Measurements from ENCODE around the gene ASPN.

ASPN gene

DNA sequence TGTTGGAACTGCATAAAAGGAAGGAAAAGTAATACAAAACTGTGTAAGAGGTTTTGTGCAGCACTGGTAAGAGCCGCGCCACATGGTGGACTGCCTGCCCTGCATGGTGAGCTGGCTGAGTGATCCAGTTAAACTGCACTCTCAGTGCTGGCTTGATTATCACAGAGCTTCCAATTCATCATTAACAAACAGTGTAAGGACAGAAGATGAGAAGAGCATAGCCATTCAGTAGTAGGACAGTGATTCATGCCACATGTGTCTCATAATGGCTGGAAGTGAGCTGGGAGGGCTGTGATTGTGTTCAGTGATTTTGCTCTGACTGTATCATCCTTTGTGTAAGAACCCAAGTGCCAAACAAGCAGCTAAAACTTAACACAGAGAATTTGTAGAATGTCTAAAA lies 14.1 kb downstream of the ASPN start:
- no peak for DNase-seq (ENCODE audit: low read depth)

DNA sequence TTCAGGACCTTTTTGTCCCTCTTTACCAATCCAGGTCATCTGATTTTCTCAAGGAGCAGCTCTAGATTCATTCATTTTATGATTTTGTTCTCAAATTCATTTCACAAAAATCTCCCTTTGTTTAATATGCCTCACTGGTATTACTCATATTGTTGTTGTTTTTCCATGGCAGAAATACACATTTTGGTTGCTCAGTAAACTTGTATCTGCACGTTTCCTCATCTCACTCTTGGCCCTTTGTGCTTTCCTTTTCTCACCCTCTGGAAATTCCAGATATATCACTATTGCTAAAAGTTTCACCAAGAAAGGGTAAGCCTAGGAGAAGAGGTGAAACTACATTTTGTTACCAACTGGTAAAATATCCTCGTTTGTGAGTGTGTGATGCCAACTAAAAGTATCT lies 14.8 kb downstream of the ASPN start:
- DNase-seq (ENCODE audit: low read depth): no peak

GRCh38 chr9:92467041-92467440 lies 15.3 kb downstream of the ASPN start:
- DNase-seq (ENCODE audit: low read depth): no peak

GRCh38 chr9:92463984-92464383 lies 18.3 kb downstream of the ASPN start:
- DNase-seq (ENCODE audit: low read depth): no peak

DNA sequence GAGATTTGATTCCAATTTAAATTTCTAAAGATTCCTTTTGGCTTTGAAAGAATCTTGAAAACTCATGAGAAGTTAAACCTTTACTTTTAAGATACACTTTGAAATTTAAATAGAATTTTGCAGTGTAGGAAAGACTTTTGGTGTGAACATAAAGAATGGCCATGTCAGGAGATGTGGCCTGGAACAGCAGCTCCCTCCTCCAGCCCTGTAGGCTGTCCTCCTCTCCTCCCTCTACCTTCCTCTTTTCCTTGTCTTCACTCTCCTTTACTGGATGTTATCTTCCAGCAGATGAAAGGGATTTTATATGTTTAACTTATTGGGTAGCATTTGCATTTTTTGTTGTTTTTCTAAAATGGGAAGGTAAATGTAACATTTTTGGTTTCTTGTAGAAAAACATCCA lies 18.9 kb downstream of the ASPN start:
- no peak for DNase-seq (ENCODE audit: low read depth)

DNA sequence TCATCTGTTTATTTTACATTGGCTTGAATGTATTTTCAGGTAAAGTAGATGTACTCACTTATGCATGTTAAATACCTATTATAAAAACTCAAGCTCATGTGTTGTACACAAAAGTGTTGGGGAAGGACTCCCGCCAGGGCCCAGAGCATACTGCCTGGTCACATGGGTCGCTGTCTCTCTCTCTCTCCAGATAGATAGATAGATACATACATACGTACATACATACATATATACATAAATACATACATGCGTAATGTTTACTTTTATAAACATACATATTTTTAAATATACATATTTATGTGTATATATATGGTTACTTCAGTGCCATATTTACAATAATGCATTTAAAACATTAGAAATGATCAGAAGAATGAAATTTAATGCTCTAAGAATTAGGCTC lies 24.7 kb downstream of the ASPN start:
- DNase-seq (ENCODE audit: low read depth): no peak

DNA sequence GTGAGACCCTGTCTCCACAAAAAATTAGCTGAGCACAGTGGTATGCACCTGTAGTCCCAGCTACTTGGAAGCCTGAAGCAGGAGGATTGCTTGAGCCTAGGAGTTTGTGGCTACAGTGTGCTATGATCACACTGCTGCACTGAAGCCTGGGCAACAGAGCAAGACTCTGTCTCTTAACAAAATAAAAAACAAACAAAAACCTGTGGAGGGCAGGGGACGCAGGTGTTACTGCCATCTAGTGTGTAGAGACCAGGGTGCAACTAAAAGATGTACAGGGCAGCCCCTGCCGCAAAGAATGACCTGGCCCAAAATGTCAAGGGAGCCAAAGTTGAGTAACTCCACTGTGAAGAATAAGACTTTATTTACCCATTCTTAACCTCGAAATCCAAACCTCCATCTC lies 27.1 kb downstream of the ASPN start:
- no peak for DNase-seq (ENCODE audit: low read depth)

GRCh38 chr9:92446536-92446935 lies 35.8 kb downstream of the ASPN start:
- DNase-seq (ENCODE audit: low read depth): no peak

DNA sequence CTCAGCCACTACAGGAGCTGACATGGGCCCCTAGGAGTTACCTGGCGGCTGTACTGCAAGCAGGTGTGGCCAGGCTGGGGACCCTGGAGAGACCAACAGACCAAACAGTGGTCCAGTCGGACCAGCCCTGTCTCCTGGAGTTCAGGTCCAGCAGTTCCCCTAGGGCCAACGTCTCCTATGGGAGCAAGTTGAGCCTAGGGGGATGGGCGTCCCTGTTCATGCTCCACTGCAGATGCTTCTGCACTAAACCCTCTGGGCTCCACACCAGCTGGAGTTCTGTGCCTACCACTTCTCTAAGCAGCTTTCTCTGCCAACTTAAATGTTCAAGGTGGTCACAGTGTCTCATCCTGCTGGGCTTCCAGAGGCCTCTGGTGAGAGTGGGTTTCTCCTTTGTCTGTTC lies 37.5 kb downstream of the ASPN start:
- no peak for DNase-seq (ENCODE audit: low read depth)

GRCh38 chr9:92440751-92441046 lies 41.6 kb downstream of the ASPN start:
- no peak for DNase-seq (ENCODE audit: low read depth)

GRCh38 chr9:92439921-92440750 lies 42.2 kb downstream of the ASPN start:
- no peak for DNase-seq (ENCODE audit: low read depth)

DNA sequence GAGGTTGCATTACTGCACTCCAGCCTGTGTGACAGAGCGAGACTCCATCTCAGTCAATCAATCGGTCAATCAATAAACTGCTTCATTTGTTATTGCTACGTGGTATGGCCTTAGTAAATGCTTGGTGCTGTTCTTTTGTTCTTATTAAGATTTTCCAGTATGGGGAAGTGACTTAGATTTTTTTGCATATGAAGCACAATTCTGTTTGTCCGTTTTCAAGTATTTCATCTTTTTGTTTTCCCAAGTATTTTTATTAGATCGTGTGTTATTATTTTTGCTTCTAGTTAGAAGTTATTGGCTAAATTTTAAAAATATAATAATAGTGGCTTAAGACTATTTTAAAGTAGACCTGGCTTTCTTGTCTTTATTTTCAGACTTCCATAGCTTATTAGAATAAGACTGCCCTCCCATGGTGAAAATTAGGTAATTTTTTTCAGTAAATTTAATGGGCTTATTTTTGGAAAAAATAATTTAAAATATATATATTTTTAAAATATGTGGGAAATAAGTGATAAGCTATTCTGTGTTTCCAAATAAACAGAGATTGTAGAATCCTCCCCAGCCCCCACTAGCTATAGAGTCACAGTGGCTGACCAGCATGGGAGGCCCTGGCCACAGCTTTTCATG lies 43.3 kb downstream of the ASPN start:
- no peak for DNase-seq (ENCODE audit: low read depth)

- no peak for DNase-seq (ENCODE audit: low read depth)
Observed at GRCh38 chr9:92435263-92435662, 47.0 kb downstream of the ASPN start.

DNA sequence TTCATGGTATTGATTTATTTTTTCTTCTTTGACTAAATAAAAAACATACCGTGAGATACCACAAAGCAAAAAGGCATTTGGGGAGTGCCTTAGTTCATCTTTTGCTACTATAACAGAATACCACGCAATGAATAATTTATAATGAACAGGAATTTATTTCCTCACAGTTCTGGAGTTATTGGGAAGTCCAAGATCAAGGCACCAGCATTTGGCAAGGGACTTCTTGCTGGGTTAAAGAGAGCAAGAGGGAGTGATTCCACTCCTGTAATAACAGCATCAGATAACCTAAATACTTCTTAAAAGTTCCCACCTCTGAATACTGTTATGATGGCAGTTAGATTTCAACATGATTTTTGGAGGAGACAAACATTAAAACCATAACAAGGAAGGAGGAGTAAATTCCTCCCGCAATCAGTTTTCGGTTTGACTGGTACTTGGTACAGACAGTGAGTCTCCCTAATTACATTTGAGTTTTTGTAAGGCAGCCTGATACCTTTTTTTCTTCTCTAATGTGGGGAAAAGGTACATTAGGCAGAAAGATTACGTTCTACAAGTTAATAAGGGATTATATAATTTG lies 49.2 kb downstream of the ASPN start:
- DNase-seq (ENCODE audit: low read depth): no peak

DNA sequence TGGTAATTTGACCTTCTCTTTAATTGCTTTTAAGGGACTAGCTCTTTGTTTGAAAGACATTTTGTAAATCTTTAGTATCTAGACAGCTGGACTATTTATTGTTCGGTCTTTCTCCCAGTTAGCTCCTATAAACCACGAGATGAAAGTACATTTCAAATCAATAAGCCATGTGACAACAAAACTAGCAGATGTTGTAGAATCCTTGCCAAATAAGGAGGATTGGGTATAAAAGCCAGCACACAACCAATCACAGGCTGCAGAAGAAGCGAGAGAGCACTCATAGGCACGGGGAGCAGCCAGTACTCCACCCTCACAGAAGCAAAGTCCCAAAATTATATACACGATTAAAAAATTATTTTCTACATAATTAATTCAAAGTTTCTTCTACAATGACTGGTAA lies 50.0 kb downstream of the ASPN start:
- no peak for DNase-seq (ENCODE audit: low read depth)

- no peak for DNase-seq (ENCODE audit: low read depth)
Observed at GRCh38 chr9:92429836-92430235, 52.5 kb downstream of the ASPN start.

- no peak for DNase-seq (ENCODE audit: low read depth)
Observed at GRCh38 chr9:92426501-92427145, 55.7 kb downstream of the ASPN start.

DNA sequence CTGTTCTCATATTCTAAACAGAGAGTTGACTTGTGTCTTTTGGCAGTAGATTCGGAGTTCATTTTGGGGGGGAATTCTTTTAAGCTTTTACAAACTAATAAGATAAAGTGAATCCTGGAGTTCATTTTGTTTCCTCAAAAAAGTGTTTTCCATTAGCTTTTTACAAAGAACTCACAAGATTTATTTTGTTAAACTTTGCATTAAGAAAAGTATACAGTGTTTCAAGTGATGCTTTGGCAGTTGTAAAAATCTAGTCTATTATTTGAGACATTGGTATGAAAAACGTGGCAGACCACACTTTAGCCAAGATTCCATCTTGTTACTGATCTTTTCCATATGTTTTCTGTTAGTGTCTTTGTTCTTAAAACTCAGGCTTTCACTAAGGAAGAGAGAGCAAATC lies 56.8 kb downstream of the ASPN start:
- no peak for DNase-seq (ENCODE audit: low read depth)

DNA sequence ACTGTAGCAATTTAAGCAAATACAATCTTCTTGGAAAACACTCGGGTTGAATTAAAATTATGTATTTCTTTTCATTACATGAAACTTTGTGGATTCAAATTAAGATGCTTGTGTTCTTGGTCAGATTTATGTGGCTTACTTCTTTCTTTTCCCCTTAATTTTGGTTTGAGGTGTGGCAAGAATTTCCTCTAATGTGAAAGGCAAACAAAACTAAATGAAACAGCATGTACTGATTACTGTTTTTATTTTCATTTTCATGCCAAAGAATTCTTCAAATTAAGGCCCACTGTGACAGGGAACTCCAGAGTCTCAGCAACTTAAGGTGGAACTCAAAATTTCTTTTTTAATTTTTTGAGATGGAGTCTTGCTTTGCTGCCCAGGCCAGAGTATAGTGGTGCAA lies 58.0 kb downstream of the ASPN start, which contains the start of gene OMD:
TSS of gene OMD (minus strand) at position 132 of the 400 bp plus-strand sequence. CDS start 6,913 bp downstream, outside the sequence.
- DNase-seq (ENCODE audit: low read depth): no peak

DNA sequence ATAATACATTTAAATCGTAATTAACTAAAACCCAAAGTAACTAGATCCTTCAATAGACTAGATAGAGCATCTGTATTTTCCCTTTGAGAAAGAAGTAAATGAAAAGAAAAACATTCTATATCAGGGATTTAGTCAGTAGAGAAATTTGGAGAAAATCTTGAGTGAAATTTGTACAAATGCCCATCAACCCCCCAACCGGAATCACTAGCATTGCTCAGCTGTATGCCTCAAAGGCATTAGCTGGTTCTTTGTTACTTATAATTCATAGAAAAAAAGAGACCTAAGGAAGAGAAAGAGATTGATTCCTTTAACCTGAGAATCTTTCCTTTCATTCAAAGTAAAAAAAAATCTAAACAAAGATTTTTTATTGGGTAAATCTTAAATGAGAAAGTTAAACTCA lies 58.7 kb downstream of the ASPN start:
- no peak for DNase-seq (ENCODE audit: low read depth)

GRCh38 chr9:92422611-92423338 lies 59.5 kb downstream of the ASPN start:
- DNase-seq (ENCODE audit: low read depth): no peak

GRCh38 chr9:92414566-92414965 lies 67.7 kb downstream of the ASPN start:
- no peak for DNase-seq (ENCODE audit: low read depth)
